ENCODE data around the gene UBE4B. TPM values are rescaled to one million over a fixed set of nuclear protein-coding genes. Genes with fewer than 3 reads are reported as not detected.

The UBE4B gene
- total RNA-seq, 1 experiment from 2014 or later: 54.7 TPM

DNA sequence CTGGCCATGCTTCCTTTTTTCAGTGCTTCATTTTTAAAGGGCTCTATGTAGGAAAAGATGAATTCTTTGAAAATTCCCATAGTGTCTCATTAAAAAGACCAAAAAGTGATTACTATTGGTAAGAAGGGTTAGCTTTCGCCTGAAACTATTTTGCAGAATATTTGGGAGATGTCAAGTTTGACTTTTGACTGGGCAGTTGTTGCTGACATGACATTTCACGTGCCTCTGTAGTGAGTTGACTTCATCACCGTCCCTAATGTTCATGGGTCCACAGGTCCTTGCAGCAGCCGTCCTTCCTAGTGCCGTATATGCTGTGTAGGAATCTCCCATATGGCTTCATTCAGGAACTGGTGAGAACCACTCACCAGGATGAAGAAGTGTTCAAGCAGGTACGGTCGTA, 88.9 kb downstream of the UBE4B start:
- CTCF ChIA-PET: interaction anchor here (1.1 kb wide), 1 partner anchor 256 kb away, joined by 4 read pairs; no protein-coding TSS in a partner anchor
- no TSS peak for BruUV-seq (replicated peaks)
- H3K36me3 ChIP-seq (ENCODE audit: control insufficient read depth, insufficient read depth, low read length): 0 out of 2 replicates have a peak, but pooled peaks cover 3% of the 10 kb centered on the region
- H3K27ac ChIP-seq (ENCODE audit: low read length): no peak overlapping the region
- no peaks in the 10 kb centered on the region for H3K4me1 ChIP-seq (ENCODE audit: control insufficient read depth, insufficient read depth, low read length)
- DNase-seq (ENCODE audit: low read depth, low spot score) (no peak), ATAC-seq (no peak)
- TF ChIP-seq TCF7L2 (IDR thresholded peaks at IDR 0.05; ENCODE audit: low read depth, low read length): no peak
- no peak for TF ChIP-seq POLR2AphosphoS5 (IDR thresholded peaks at IDR 0.05; ENCODE audit: low read depth, low read length)
- TF ChIP-seq, protein P1, sequence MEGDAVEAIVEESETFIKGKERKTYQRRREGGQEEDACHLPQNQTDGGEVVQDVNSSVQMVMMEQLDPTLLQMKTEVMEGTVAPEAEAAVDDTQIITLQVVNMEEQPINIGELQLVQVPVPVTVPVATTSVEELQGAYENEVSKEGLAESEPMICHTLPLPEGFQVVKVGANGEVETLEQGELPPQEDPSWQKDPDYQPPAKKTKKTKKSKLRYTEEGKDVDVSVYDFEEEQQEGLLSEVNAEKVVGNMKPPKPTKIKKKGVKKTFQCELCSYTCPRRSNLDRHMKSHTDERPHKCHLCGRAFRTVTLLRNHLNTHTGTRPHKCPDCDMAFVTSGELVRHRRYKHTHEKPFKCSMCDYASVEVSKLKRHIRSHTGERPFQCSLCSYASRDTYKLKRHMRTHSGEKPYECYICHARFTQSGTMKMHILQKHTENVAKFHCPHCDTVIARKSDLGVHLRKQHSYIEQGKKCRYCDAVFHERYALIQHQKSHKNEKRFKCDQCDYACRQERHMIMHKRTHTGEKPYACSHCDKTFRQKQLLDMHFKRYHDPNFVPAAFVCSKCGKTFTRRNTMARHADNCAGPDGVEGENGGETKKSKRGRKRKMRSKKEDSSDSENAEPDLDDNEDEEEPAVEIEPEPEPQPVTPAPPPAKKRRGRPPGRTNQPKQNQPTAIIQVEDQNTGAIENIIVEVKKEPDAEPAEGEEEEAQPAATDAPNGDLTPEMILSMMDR (IDR thresholded peaks at IDR 0.05): no peak
- H3K27me3 ChIP-seq (ENCODE audit: control insufficient read depth, insufficient read depth, low read length): no peaks in the 10 kb centered on the region
- intact Hi-C loops (cut with micrococcal nuclease; ENCODE audit: unreplicated experiment) (no loop called here), in situ Hi-C loops (cut with HindIII; ENCODE audit: low pct_unique_long_range_greater_than_20kb, low sequenced_read_pairs) (no loop called here)
- POLR2A ChIA-PET: no interaction called here
- no peaks in the 10 kb centered on the region for H3K9me3 ChIP-seq (ENCODE audit: control insufficient read depth, insufficient read depth, low read depth, low read length)
- H3K4me3 ChIP-seq (ENCODE audit: low read depth in 2 of 2, low read length in 2 of 2): no peak overlapping the region

DNA sequence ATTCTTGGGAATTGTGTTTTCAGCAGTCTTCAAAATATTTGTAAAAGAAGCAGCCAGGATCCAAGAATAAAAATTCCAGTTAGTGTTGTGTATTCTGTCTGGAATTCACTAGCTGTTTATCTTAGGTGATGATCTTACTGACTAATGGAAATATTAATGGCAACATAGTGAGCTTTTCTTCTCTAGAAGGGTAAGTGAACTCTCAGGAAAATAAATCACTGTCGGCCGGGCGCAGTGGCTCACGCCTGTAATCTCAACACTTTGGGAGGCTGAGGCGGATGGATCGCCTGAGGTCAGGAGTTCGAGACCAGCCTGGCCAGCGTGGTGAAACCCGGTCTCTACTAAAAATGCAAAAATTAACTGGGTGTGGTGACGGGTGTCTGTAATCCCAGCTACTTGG, 90.2 kb downstream of the UBE4B start:
- ChIA-PET CTCF (interaction anchor here (1.1 kb wide), 1 partner anchor 255 kb away, joined by 4 read pairs; no protein-coding TSS in a partner anchor), POLR2A (no interaction called here)
- no peak overlapping the region for H3K27ac ChIP-seq (ENCODE audit: low read length)
- no peaks in the 10 kb centered on the region for H3K27me3 ChIP-seq (ENCODE audit: control insufficient read depth, insufficient read depth, low read length)
- no peak for TF ChIP-seq REST (IDR thresholded peaks at IDR 0.05; ENCODE audit: insufficient read depth in 1 of 2, low read depth in 2 of 2, low read length in 1 of 2)
- no peak for TF ChIP-seq TCF7L2 (IDR thresholded peaks at IDR 0.05; ENCODE audit: low read depth, low read length)
- no peak for TF ChIP-seq POLR2AphosphoS5 (IDR thresholded peaks at IDR 0.05; ENCODE audit: low read depth, low read length)
- TF ChIP-seq SIN3A (IDR thresholded peaks at IDR 0.05; ENCODE audit: borderline replicate concordance, insufficient read depth, low read depth, low read length): no peak
- TF ChIP-seq, protein P1 (IDR thresholded peaks at IDR 0.05): no peak
- H3K4me1 ChIP-seq (ENCODE audit: control insufficient read depth, insufficient read depth, low read length): no peaks in the 10 kb centered on the region
- intact Hi-C loops (cut with micrococcal nuclease; ENCODE audit: unreplicated experiment): no loop called here
- no TSS peak for BruUV-seq (replicated peaks)
- ATAC-seq (no peak), DNase-seq (ENCODE audit: low read depth, low spot score) (no peak)
- H3K9me3 ChIP-seq (ENCODE audit: control insufficient read depth, insufficient read depth, low read depth, low read length): no peaks in the 10 kb centered on the region
- no peak overlapping the region for H3K4me3 ChIP-seq (ENCODE audit: low read depth in 2 of 2, low read length in 2 of 2)
- in situ Hi-C loops (cut with HindIII; ENCODE audit: low pct_unique_long_range_greater_than_20kb, low sequenced_read_pairs): no loop called here
- H3K36me3 ChIP-seq (ENCODE audit: control insufficient read depth, insufficient read depth, low read length): peaks cover 3% of the 10 kb centered on the region; the same call in 1 of the 2 replicates
